GM23338 (cell line): ENCODE data around the gene NFATC1. TPM values are rescaled to one million over a fixed set of nuclear protein-coding genes. Genes with fewer than 3 reads are reported as not detected.

Experiments used
- ATAC-seq: fragments of 200-7000 bp; cut with Tn5 transposase; 3 replicates; pipeline ENCODE4 v1.9.1; 2020
- DNase-seq: peaks from one replicate; pipeline ENCODE4 v3.0.0-alpha.2; 2015; ENCODE audit warnings: low spot score
- H2AFZ ChIP-seq: fragments of 200-600 bp; sonication (generic); 2 replicates; pipeline ENCODE4 v1.8.0; 2016; ENCODE audit warnings: antibody characterized with exemption, mild to moderate bottlenecking, moderate library complexity
- H3F3A ChIP-seq: fragments of 200-600 bp; sonication (generic); replicated peaks from 2 replicates; pipeline ENCODE4 v1.8.0; 2017; ENCODE audit warnings: antibody characterized with exemption, mixed run types, low read depth
- H3K27ac ChIP-seq: fragments of 200-600 bp; sonication (generic); 2 replicates; pipeline ENCODE4 v1.6.1; 2016; ENCODE audit warnings: low read depth
- H3K27me3 ChIP-seq: fragments of 200-600 bp; sonication (generic); 2 replicates; pipeline ENCODE4 v1.8.0; 2016; ENCODE audit warnings: mild to moderate bottlenecking, mixed run types, moderate library complexity; ENCODE audit not compliant: insufficient read depth
- H3K36me3 ChIP-seq: fragments of 200-600 bp; sonication (generic); 2 replicates; pipeline ENCODE4 v1.8.0; 2016; ENCODE audit warnings: mild to moderate bottlenecking; ENCODE audit not compliant: insufficient read depth
- H3K4me1 ChIP-seq: fragments of 200-600 bp; sonication (generic); 2 replicates; pipeline ENCODE4 v1.8.0; 2016; ENCODE audit warnings: mild to moderate bottlenecking, moderate library complexity; ENCODE audit not compliant: insufficient read depth
- H3K4me2 ChIP-seq: fragments of 200-600 bp; sonication (generic); 2 replicates; pipeline ENCODE4 v1.7.1; 2017; ENCODE audit warnings: mixed run types
- H3K4me3 ChIP-seq: fragments of 200-600 bp; sonication (generic); 2 replicates; pipeline ENCODE4 v1.6.1; 2016; ENCODE audit warnings: mixed run types
- H3K79me2 ChIP-seq: fragments of 200-600 bp; sonication (generic); replicated peaks from 2 replicates; pipeline ENCODE4 v1.8.0; 2017; ENCODE audit warnings: mild to moderate bottlenecking; ENCODE audit not compliant: insufficient read depth
- H3K9me2 ChIP-seq: fragments of 200-600 bp; sonication (generic); 2 replicates; pipeline ENCODE4 v1.8.0; 2017; ENCODE audit not compliant: insufficient read depth
- H4K20me1 ChIP-seq: fragments of 200-600 bp; sonication (generic); replicated peaks from 2 replicates; pipeline ENCODE4 v1.8.0; 2017; ENCODE audit warnings: mild to moderate bottlenecking; ENCODE audit not compliant: insufficient read depth
- H3K27ac Mint-ChIP-seq: 2 replicates; pipeline ENCODE4 v1.8.0; 2020; ENCODE audit warnings: inconsistent platforms, mild to moderate bottlenecking, moderate library complexity, mixed read lengths
- H3K27me3 Mint-ChIP-seq: 3 replicates; pipeline ENCODE4 v1.8.0; 2022; ENCODE audit warnings: low read depth, mild to moderate bottlenecking, moderate library complexity, mixed read lengths, inconsistent platforms; ENCODE audit not compliant: insufficient read depth, poor library complexity
- H3K36me3 Mint-ChIP-seq: 3 replicates; pipeline ENCODE4 v1.8.0; 2021; ENCODE audit warnings: low read depth, mild to moderate bottlenecking, inconsistent platforms, moderate library complexity, mixed read lengths
- H3K4me1 Mint-ChIP-seq: 3 replicates; pipeline ENCODE4 v1.8.0; 2020; ENCODE audit warnings: mild to moderate bottlenecking, inconsistent platforms, mixed read lengths
- H3K4me3 Mint-ChIP-seq: 3 replicates; pipeline ENCODE4 v1.8.0; 2021; ENCODE audit warnings: moderate library complexity, mild to moderate bottlenecking, inconsistent platforms, mixed read lengths
- H3K9me3 Mint-ChIP-seq: 3 replicates; pipeline ENCODE4 v1.8.0; 2020; ENCODE audit warnings: moderate library complexity, mild to moderate bottlenecking, inconsistent platforms, mixed read lengths
- CREB1 ChIP-seq: fragments of 250-450 bp; sonication (Bioruptor Pico); IDR thresholded peaks from 2 replicates; pipeline ENCODE4 v1.5.0; 2020; ENCODE audit warnings: low read depth, mild to moderate bottlenecking, moderate library complexity
- ETS1 ChIP-seq: IDR thresholded peaks from 2 replicates; pipeline ENCODE4 v1.6.1; 2016; ENCODE audit warnings: antibody characterized with exemption
- EZH2 ChIP-seq: fragments of 200-600 bp; sonication (generic); IDR thresholded peaks from one replicate; pipeline ENCODE4 v1.8.0; 2017; ENCODE audit warnings: antibody characterized with exemption, mild to moderate bottlenecking, low read depth; ENCODE audit not compliant: unreplicated experiment
- NANOG ChIP-seq: IDR thresholded peaks from 2 replicates; pipeline ENCODE4 v1.6.1; 2016; ENCODE audit warnings: antibody characterized with exemption, borderline replicate concordance
- POLR2AphosphoS5 ChIP-seq: IDR thresholded peaks from 2 replicates; pipeline ENCODE4 v1.6.1; 2016; ENCODE audit warnings: antibody characterized with exemption, low read depth
- REST ChIP-seq: IDR thresholded peaks from one replicate; pipeline ENCODE4 v1.6.1; 2018; ENCODE audit warnings: antibody characterized with exemption; ENCODE audit not compliant: unreplicated experiment
- STAT1 ChIP-seq: IDR thresholded peaks from one replicate; pipeline ENCODE4 v1.6.1; 2016; ENCODE audit warnings: antibody characterized with exemption; ENCODE audit not compliant: unreplicated experiment
- ZNF114 ChIP-seq: fragments of 250-450 bp; sonication (Bioruptor Pico); IDR thresholded peaks from 2 replicates; pipeline ENCODE4 v1.5.0; 2020; ENCODE audit warnings: mild to moderate bottlenecking, moderate library complexity
- ZNF462 ChIP-seq: fragments of 250-450 bp; sonication (Bioruptor Pico); IDR thresholded peaks from 2 replicates; pipeline ENCODE4 v1.5.0; 2020; ENCODE audit warnings: mild to moderate bottlenecking, moderate library complexity
- polyA plus RNA-seq: library from polyadenylated mRNA; unstranded; fragments of >200 nt; fragmentation: Nextera tagmentation; extraction: Ambion mirVana; gene quantifications from 2 replicates; pipeline ENCODE4 v1.2.1, GENCODE V29; 2016
- total RNA-seq: library from RNA; depleted of rRNA; stranded (reverse); fragments of >200 nt; shearing (Covaris generic); gene quantifications from 2 replicates; pipeline ENCODE4 v1.2.3, GENCODE V29; 2014

Gene NFATC1
- total and polyA plus RNA-seq, 2 experiments from 2014 or later: 3.9 to 6.4 TPM

- Histone ChIP-seq H3K4me1 (peaks cover 7% of the 10 kb centered on the region), H3K4me2 (0 out of 2 replicates have a peak overlapping the region, but pooled peaks have one; percentile 42), H3F3A (no peaks in the 10 kb centered on the region), H3K36me3 (no peaks in the 10 kb centered on the region; the same call in 1 of the 2 replicates), H3K27me3 (no peaks in the 10 kb centered on the region), H4K20me1 (no peaks in the 10 kb centered on the region), H2AFZ (no peak overlapping the region), H3K79me2 (no peaks in the 10 kb centered on the region), H3K9me2 (no peaks in the 10 kb centered on the region), H3K27ac (0 out of 2 replicates have a peak overlapping the region, but pooled peaks have one; percentile 50), H3K4me3 (no peak overlapping the region)
- peak; percentile 33 for ATAC-seq
- Mint-ChIP-seq H3K4me3 (no peak overlapping the region), H3K4me1 (peaks cover 21% of the 10 kb centered on the region), H3K27me3 (peaks cover 9% of the 10 kb centered on the region), H3K27ac (0 out of 2 replicates have a peak overlapping the region, but pooled peaks have one; percentile 24), H3K36me3 (peaks cover 5% of the 10 kb centered on the region; the same call in 1 of the 3 replicates), H3K9me3 (no peaks in the 10 kb centered on the region)
- no peak for DNase-seq
- TF ChIP-seq NANOG (no peak), ETS1 (no peak), STAT1 (no peak), CREB1 (no peak), EZH2 (no peak), REST (no peak), ZNF114 (CRISPR knock-in tag) (no peak), POLR2AphosphoS5 (no peak), ZNF462 (CRISPR knock-in tag) (no peak)
Observed at GRCh38 chr18:79460481-79461300, 65.0 kb downstream of the NFATC1 start.
